ENCODE measurements around the gene C1GALT1C1L.
"Not testable (repeated sequence)": the region's sequence is repeated elsewhere in the genome, so short reads cannot be mapped to it uniquely, and the experiment has no call there.

Gene C1GALT1C1L

GRCh38 chr2:43676322-43677050 is at the start of gene C1GALT1C1L:
TSS of gene C1GALT1C1L (minus strand) at chr2:43676429. CDS start at chr2:43676322, 107 bp downstream.
- DNase-seq = peak; percentile 77
- in situ Hi-C loops (cut with HindIII; ENCODE audit: low pct_ligation_motif_present, low pct_unique_long_range_greater_than_20kb, low sequenced_read_pairs) = no loop called here

DNA sequence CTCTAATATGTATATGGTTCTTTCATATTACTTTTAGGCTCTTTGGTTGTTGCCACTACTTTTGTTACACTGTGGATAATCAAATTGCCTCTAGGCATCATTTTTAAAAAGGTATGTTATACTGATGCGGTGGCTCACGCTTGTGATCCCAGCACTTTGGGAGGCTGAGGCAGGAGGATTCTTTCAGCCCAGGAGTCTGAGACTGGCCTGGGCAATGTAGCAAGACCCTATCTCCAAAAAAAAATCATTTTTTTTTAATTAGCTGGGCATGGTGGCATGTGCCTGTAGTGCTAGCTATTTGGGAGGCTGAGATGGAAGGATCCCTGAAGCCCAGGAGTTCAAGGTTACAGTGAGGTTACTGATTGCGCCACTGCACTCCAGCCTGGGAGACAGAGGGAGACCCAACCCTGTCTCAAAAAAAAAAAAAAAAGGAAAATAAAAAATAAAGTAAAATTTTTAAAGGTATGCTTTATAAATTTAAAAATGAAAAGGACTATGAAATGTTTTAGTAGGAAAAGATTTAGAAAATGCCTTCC is 49.5 kb upstream of the C1GALT1C1L start:
- in situ Hi-C loops (cut with HindIII; ENCODE audit: low pct_ligation_motif_present, low pct_unique_long_range_greater_than_20kb, low sequenced_read_pairs) = no loop called here
- no peak for DNase-seq

DNA sequence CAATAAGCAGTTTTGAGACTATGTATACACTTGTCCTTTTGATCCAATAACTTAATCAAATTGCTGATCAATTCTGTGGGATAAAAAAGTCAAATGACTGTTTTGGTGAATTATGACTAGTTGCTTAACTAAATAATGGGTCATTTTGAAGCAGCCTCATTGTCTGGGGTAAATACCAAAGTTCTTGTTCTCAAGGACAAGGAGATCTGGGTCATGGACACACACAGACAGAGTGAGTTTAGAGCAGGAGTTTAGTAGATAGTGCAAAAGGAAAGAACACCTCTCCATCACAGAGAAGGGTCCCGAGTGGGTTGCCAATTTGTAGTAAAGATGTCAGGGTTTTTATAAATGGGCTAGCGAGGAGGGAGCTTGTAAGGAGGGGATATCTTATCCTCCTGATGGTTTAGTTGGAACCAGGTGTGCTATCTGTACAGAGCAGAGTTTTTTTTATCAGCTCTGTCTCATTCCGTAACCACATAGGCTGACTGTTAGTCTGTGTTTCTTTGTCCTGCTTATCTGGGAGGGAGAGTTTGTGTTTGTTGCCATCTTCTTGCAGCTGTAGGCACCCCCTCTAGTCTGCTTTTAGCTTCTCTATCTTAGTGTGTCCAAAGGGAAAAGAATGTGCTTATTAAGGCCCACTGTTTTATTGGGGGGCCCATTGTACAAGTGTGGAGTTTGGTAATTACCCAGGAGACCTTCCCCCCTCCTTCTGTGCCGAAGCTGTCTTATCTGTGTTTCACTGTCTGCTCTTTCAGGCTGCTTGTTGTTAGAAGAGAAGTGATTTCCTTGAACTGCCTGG is 48.7 kb upstream of the C1GALT1C1L start:
- in situ Hi-C loops (cut with HindIII; ENCODE audit: low pct_ligation_motif_present, low pct_unique_long_range_greater_than_20kb, low sequenced_read_pairs) = no loop called here

GRCh38 chr2:43718530-43719124 is 42.4 kb upstream of the C1GALT1C1L start:
- DNase-seq = no peak
- in situ Hi-C loops (cut with HindIII; ENCODE audit: low pct_ligation_motif_present, low pct_unique_long_range_greater_than_20kb, low sequenced_read_pairs) = no loop called here

More for the DNA sequence above, 48.7 kb upstream of the C1GALT1C1L start:
- no peak for DNase-seq

- no peak for DNase-seq
- in situ Hi-C loops (cut with HindIII; ENCODE audit: low pct_ligation_motif_present, low pct_unique_long_range_greater_than_20kb, low sequenced_read_pairs) = no loop called here
Measured at GRCh38 chr2:43717322-43717721, 41.1 kb upstream of the C1GALT1C1L start.

DNA sequence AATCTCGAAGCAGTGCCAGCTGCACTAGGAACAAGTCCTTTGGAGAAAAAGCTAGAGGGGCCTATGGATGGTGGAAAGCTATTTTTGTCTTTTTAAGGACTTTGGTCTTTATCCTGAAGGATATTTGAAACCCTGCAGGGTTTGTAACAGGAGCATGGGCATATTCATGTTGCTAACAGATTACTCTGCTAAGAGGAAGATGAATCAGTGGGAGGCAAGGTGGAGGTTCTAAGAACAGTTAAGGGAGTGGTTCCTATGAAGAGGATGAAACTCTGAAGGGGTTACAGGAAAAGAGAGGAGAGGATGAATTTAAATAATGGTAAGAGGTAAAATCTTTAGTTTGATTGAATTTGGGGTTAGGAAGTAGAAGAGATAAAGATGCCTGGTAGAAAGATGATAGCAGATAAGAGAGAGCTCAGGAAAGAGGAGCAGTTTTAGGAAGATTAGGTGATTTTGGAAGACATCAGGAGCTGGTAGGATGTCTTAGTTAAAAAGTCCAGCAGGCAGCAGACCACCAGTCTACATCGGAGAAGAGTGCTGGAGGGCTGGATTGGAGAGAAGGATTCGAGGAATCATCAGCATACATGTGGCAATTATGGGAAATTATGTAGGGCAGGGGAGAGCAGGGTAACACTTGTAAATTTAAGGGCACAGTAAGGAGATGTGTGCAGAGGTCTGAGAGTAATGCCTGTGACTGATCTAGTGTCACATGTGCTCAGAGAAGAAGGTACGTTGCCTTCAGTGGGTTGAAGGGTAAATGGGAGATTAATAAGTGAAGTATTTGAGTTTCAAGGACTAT is 39.3 kb upstream of the C1GALT1C1L start:
- in situ Hi-C loops (cut with HindIII; ENCODE audit: low pct_ligation_motif_present, low pct_unique_long_range_greater_than_20kb, low sequenced_read_pairs) = no loop called here
- no peak for DNase-seq

DNA sequence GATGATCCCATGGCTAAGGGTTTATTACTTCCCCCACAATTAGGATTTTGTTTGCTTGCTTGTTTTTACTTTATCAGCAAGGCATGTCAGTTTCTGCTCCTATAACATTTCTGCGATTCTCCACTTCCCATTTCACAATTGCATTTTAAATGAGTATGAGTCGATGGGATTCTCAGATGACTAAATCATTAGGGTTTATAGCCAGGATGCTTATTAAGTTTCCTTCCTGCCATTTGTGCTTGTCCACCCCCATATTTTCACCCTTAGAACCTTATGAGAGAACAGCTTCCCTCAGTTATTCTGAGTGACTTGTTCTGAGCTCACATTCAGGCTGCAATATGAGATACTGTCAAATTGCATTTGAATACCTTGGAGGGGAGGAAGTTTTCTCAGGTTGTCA is 37.9 kb upstream of the C1GALT1C1L start:
- DNase-seq = no peak

DNA sequence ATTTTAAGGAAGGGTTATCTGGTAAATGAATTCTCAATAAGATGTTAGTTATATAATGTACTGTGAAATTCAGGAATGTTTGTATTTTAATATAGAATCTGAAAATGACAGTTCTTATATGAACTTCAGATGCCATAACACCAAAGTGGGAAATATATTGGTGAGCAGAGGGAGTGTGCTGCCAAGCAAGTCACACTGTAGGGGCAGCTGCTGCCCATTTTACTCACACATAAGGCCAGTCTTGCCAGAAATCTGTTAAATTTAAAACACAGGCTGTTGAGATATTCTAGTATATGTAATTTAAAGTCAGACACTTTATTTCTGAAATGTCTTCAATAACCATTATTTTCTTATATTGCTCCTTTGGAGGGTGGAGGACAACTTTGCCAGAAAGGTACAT is 34.6 kb upstream of the C1GALT1C1L start:
- in situ Hi-C loops (cut with HindIII; ENCODE audit: low pct_ligation_motif_present, low pct_unique_long_range_greater_than_20kb, low sequenced_read_pairs) = no loop called here
- no peak for DNase-seq

More for the DNA sequence above, 37.9 kb upstream of the C1GALT1C1L start:
- in situ Hi-C loops (cut with HindIII; ENCODE audit: low pct_ligation_motif_present, low pct_unique_long_range_greater_than_20kb, low sequenced_read_pairs) = no loop called here

GRCh38 chr2:43708891-43709290 is 32.7 kb upstream of the C1GALT1C1L start:
- in situ Hi-C loops (cut with HindIII; ENCODE audit: low pct_ligation_motif_present, low pct_unique_long_range_greater_than_20kb, low sequenced_read_pairs) = no loop called here
- DNase-seq = no peak

DNA sequence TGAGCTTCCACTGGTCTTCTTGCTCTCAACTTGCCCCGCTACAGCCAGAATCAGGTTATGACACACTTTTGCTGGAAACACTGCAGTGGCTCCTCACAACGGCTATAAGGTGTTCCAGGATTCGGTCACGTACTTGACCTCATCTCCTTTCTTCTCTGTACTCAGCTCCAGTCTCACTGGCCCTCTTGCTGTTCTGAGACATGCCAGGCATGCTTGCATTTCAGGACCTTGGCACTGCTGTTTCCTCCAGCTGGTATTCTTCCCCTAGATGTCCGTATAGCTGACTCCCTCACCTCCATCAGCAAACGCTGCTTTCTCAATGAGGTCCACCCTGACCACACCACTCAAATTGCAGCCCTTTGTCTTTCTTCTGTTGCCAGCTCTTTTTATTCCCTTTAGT is 31.9 kb upstream of the C1GALT1C1L start:
- DNase-seq = no peak
- in situ Hi-C loops (cut with HindIII; ENCODE audit: low pct_ligation_motif_present, low pct_unique_long_range_greater_than_20kb, low sequenced_read_pairs) = no loop called here

DNA sequence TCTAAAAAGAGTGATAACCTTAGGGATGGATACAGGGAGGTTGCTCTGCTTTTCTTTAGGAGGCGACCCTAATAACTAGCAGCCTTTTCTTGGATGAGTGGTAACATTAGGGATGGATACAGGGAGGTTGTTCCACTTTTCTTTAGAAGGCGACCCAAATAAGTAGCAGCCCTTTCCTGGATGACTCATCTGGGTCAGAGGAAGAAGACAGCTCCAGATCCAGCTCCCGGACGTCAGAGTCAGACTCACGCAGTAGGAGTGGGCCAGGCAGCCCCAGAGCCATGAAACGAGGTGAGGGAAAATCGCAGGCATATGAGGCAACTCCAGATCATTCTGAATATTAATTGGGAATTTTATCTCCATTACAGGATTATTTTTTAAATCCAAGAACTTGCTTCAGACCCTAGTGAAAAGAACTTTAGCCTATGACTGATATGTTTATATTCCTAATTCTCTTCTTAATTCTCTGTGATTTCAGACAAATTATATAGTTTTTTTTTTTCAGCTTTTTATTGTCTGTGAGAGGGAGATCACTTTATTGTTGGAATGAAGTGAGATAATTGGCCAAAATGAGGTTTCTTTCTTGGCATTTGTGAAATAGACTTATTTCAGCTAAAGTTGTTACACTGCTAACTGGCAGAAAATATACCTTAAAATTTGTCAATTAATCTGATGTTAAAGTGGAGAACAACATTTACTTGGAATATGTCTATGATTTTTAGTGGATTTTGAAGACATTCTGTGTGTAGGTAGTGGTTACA is 31.2 kb upstream of the C1GALT1C1L start:
- DNase-seq = peak; percentile 44
- in situ Hi-C loops (cut with HindIII; ENCODE audit: low pct_ligation_motif_present, low pct_unique_long_range_greater_than_20kb, low sequenced_read_pairs) = no loop called here

GRCh38 chr2:43701111-43701510 is 24.9 kb upstream of the C1GALT1C1L start:
- in situ Hi-C loops (cut with HindIII; ENCODE audit: low pct_ligation_motif_present, low pct_unique_long_range_greater_than_20kb, low sequenced_read_pairs) = no loop called here
- DNase-seq = no peak

DNA sequence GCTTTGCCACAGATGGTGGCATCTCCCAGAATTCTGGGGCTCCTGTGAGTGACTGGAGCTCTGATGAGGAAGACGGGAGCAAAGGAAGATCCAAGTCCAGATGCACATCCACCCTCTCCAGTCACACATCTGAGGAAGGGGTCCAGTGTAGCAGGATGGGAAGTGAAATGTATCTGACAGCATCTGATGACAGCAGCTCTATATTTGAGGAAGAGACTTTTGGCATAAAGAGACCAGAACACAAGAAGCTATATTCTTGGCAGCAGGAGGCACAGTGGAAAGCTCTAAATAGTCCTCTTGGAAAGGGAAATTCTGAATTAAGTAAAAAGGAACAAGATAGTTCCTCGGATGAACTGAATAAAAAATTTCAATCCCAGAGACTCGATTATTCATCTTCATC is 23.5 kb upstream of the C1GALT1C1L start:
- DNase-seq = no peak
- in situ Hi-C loops (cut with HindIII; ENCODE audit: low pct_ligation_motif_present, low pct_unique_long_range_greater_than_20kb, low sequenced_read_pairs) = no loop called here

DNA sequence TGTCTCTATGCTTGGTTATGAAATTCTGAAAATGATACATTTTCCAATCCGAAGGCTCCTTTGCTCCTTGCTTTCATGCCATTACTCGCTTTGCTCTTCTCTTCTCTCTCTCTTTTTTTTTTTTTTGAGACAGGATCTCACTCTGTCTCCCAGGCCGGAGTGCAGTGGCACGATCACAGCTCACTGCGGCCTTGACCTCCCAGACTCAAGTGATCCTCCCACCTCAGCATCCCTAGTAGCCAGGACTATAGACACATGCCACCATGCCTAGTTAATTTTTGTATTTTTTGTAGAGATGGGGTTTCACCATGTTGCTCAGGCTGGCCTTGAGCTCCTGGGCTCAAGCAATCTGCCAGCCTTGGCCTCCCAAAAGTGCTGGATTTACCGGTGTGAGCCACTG is 21.9 kb upstream of the C1GALT1C1L start:
- in situ Hi-C loops (cut with HindIII; ENCODE audit: low pct_ligation_motif_present, low pct_unique_long_range_greater_than_20kb, low sequenced_read_pairs); DNase-seq: not testable (repeated sequence)

DNA sequence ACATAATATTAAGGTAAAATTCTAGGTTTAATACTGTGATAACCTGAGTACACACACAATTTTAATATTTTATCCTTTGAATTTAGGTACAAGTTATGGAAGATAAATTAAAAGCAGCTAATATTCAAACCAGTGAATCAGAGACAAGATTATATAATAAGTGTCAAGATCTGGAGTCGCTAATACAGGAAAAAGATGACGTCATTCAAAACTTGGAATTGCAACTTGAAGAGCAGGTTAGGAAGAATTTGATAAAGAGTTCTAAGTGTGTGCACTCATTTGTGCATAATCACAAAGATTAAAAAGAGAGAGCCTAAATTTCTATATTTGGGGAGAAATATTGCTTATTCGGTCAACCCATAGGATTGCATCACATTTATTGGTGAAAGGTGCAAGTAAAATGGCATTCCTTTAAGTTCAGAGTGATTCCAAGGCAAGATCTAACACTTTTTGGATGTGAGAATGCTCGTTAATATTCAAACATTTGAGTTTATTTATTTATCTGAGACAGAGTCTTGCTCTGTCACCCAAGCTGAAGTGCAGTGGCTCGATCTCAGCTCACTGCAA is 16.3 kb upstream of the C1GALT1C1L start:
- in situ Hi-C loops (cut with HindIII; ENCODE audit: low pct_ligation_motif_present, low pct_unique_long_range_greater_than_20kb, low sequenced_read_pairs) = no loop called here
- no peak for DNase-seq

- no peak for DNase-seq
- in situ Hi-C loops (cut with HindIII; ENCODE audit: low pct_ligation_motif_present, low pct_unique_long_range_greater_than_20kb, low sequenced_read_pairs) = no loop called here
Measured at GRCh38 chr2:43689999-43690398, 13.8 kb upstream of the C1GALT1C1L start.

- in situ Hi-C loops (cut with HindIII; ENCODE audit: low pct_ligation_motif_present, low pct_unique_long_range_greater_than_20kb, low sequenced_read_pairs) = no loop called here
- DNase-seq = no peak
Measured at GRCh38 chr2:43685357-43685756, 9.1 kb upstream of the C1GALT1C1L start.
